Spleen (tissue), 11 donors: ENCODE data around the gene RNASE7. TPM values are rescaled to one million over a fixed set of nuclear protein-coding genes. Genes with fewer than 3 reads are reported as not detected.

Experiments used
- DNase-seq: peaks from one replicate; pipeline ENCODE4 v3.0.0-alpha.2; 2020
- H3K27ac ChIP-seq, 8 donors: fragments of 200-600 bp; sonication (generic) in 7 of 8; 1 replicate in 4 of 8; 2 replicates in 4 of 8; pipeline versions ENCODE4 v1.5.0 to v1.8.0; 2016 to 2021; ENCODE audit warnings: inconsistent platforms in 4 of 8, mild to moderate bottlenecking in 4 of 8, moderate library complexity in 1 of 8
- H3K27me3 ChIP-seq, 7 donors: fragments of 200-600 bp; sonication (generic) in 6 of 7; replicated peaks in 1 of 7; 1 replicate in 4 of 7; 2 replicates in 3 of 7; pipeline versions ENCODE4 v1.5.0 to v1.8.0; 2016 to 2021; ENCODE audit warnings: inconsistent platforms in 3 of 7, mild to moderate bottlenecking in 1 of 7
- H3K36me3 ChIP-seq, 6 donors: fragments of 200-600 bp; sonication (generic) in 5 of 6; 1 replicate in 4 of 6; 2 replicates in 2 of 6; pipeline versions ENCODE4 v1.5.0 to v1.8.0; 2016 to 2021; ENCODE audit warnings: inconsistent platforms in 2 of 6
- H3K4me1 ChIP-seq, 6 donors: fragments of 200-600 bp; sonication (generic) in 5 of 6; 1 replicate in 3 of 6; 2 replicates in 3 of 6; pipeline versions ENCODE4 v1.5.0 to v1.8.0; 2016 to 2021; ENCODE audit warnings: inconsistent platforms in 3 of 6
- H3K4me3 ChIP-seq, 8 donors: fragments of 200-600 bp; sonication (generic) in 7 of 8; 1 replicate in 4 of 8; 2 replicates in 4 of 8; pipeline versions ENCODE4 v1.5.0 to v1.8.0; 2016 to 2021; ENCODE audit warnings: inconsistent platforms in 4 of 8, mild to moderate bottlenecking in 4 of 8, moderate library complexity in 2 of 8
- H3K9me3 ChIP-seq, 8 donors: fragments of 200-600 bp; sonication (generic) in 7 of 8; 1 replicate in 4 of 8; 2 replicates in 4 of 8; pipeline versions ENCODE4 v1.5.0 to v1.8.0; 2016 to 2021; ENCODE audit warnings: inconsistent platforms in 4 of 8
- CTCF ChIP-seq, 11 experiments: fragments of 200-600 bp in 7 of 11; fragments of 450-650 bp in 4 of 11; sonication (generic) in 4 of 11; IDR thresholded peaks in 8 of 11; conservative IDR thresholded peaks in 3 of 11; 1 replicate in 7 of 11; 2 replicates in 4 of 11; pipeline versions ENCODE4 v1.4.0 to v1.8.0; 2016 to 2021; ENCODE audit warnings: antibody characterized with exemption in 11 of 11, inconsistent platforms in 4 of 11, mild to moderate bottlenecking in 1 of 11
- POLR2A ChIP-seq, 3 donors: fragments of 450-650 bp; IDR thresholded peaks; one replicate each; pipeline ENCODE4 v1.5.1; 2017; ENCODE audit warnings: antibody characterized with exemption in 3 of 3, mild to moderate bottlenecking in 1 of 3
- POLR2AphosphoS5 ChIP-seq, 3 donors: sonication (generic); formaldehyde crosslinking; IDR thresholded peaks; one replicate each; pipeline ENCODE4 v1.5.1; 2017; ENCODE audit warnings: antibody characterized with exemption in 3 of 3
- WGBS, 5 donors: extraction: QIAGEN DNeasy Blood & Tissue Kit in 3 of 5; methylation state at CpG; one replicate each; pipeline versions ENCODE4 v1.1.5 to v1.1.7; 2013 to 2018; 5-methylcytosine and 5-hydroxymethylcytosine counted together
- intact Hi-C: fragments of 100-400 bp; cut with DNase I; formaldehyde crosslinking; loops from one replicate; pipeline ENCODE4 v1.15.0; 2023; ENCODE audit warnings: low total_unique reads
- polyA plus RNA-seq, 3 donors: library from polyadenylated mRNA; stranded (reverse); fragments of 200-250 nt; gene quantifications; one replicate each; pipeline ENCODE4 v1.2.1, GENCODE V29; 2013
- total RNA-seq, 7 donors: library from RNA; depleted of rRNA in 3 of 7; stranded (reverse); fragments of >200 nt in 3 of 7; fragmentation: NEBNext Ultra II Directional in 4 of 7; extraction: Animal tissue kit (Norgen Biotek cat#: 25700) in 4 of 7; gene quantifications; one replicate each; pipeline versions ENCODE4 v1.1.0 to v1.2.1, GENCODE V29; 2016 to 2021
- donor health status: healthy with polysubstance abuse.
- donor health status: DM: no; HTN: no; CAD: no; lungs with moderate emphysema.
- donor health status: DM: no; HTN: no; CAD: no.
- donor health status: Bipolar disorder and iron deficiency.
- donor health status: healthy.
- donor health status: DM: no; HTN: no; CAD: no.
- donor health status: DM: yes; HTN: yes; CAD: no.

Gene RNASE7
- total and polyA plus RNA-seq, 10 donors = not detected

- WGBS, 5 donors = 85 to 93% (median 85%) methylated on average over 5 to 30 of the region's 30 CpGs
- no peak overlapping the region for H3K4me3 ChIP-seq
- H3K27me3 ChIP-seq = no peaks in the 10 kb centered on the region
- peak overlapping the region in 6 of 8 donors; percentile 20 to 51 (median 36) for H3K27ac ChIP-seq
- intact Hi-C loops = no loop called here
- no peaks in the 10 kb centered on the region for H3K9me3 ChIP-seq
- peaks cover 3 to 74% (median 43%) of the 10 kb centered on the region in 6 donors for H3K4me1 ChIP-seq
- TF ChIP-seq CTCF (IDR thresholded peaks at IDR 0.05 in 8 of 11, conservative IDR thresholded peaks at IDR 0.05 in 3 of 11) = no peak
- no peak for TF ChIP-seq POLR2A (IDR thresholded peaks at IDR 0.05)
- TF ChIP-seq POLR2AphosphoS5 (IDR thresholded peaks at IDR 0.05) = peak in 1 of 3 donors; percentile 45
- peaks cover 0 to 100% (median 35%) of the 10 kb centered on the region in 6 donors for H3K36me3 ChIP-seq
- DNase-seq = no peak
Measured at GRCh38 chr14:21081521-21082142, 39.5 kb downstream of the RNASE7 start.

GRCh38 chr14:21083565-21084325 lies 41.6 kb downstream of the RNASE7 start:
- no peak for TF ChIP-seq POLR2A (IDR thresholded peaks at IDR 0.05)
- peak in 2 of 3 donors; percentile 22 to 28 for TF ChIP-seq POLR2AphosphoS5 (IDR thresholded peaks at IDR 0.05)
- WGBS, 5 donors = 72 to 92% (median 84%) methylated on average over 3 to 11 of the region's 11 CpGs
- H3K36me3 ChIP-seq = peaks cover 0 to 100% (median 32%) of the 10 kb centered on the region in 6 donors
- intact Hi-C loops = no loop called here
- DNase-seq = no peak
- no peak overlapping the region for H3K4me3 ChIP-seq
- H3K9me3 ChIP-seq = no peaks in the 10 kb centered on the region
- H3K27ac ChIP-seq = peak overlapping the region in 6 of 8 donors; percentile 61 to 89 (median 78)
- H3K4me1 ChIP-seq = peaks cover 3 to 74% (median 43%) of the 10 kb centered on the region in 6 donors
- H3K27me3 ChIP-seq = no peaks in the 10 kb centered on the region

GRCh38 chr14:21084396-21084795 lies 42.2 kb downstream of the RNASE7 start:
- no peaks in the 10 kb centered on the region for H3K9me3 ChIP-seq
- 75 to 85% (median 79%) methylated on average over 2 of the region's 2 CpGs for WGBS, 5 donors
- peak overlapping the region in 7 of 8 donors; percentile 61 to 89 (median 76) for H3K27ac ChIP-seq
- peak overlapping the region in 1 of 8 donors; percentile 51 for H3K4me3 ChIP-seq
- peaks cover 3 to 69% (median 39%) of the 10 kb centered on the region in 6 donors for H3K4me1 ChIP-seq
- peaks cover 0 to 100% (median 26%) of the 10 kb centered on the region in 6 donors for H3K36me3 ChIP-seq
- TF ChIP-seq POLR2AphosphoS5 (IDR thresholded peaks at IDR 0.05) (no peak), CTCF (IDR thresholded peaks at IDR 0.05 in 8 of 11, conservative IDR thresholded peaks at IDR 0.05 in 3 of 11) (no peak), POLR2A (IDR thresholded peaks at IDR 0.05) (no peak)
- H3K27me3 ChIP-seq = no peaks in the 10 kb centered on the region
- no peak for DNase-seq
- intact Hi-C loops = no loop called here

- Histone ChIP-seq H3K4me1 (peaks cover 3 to 71% (median 39%) of the 10 kb centered on the region in 6 donors), H3K9me3 (no peaks in the 10 kb centered on the region), H3K36me3 (peaks cover 0 to 100% (median 25%) of the 10 kb centered on the region in 6 donors), H3K27ac (peak overlapping the region in 7 of 8 donors; percentile 61 to 89 (median 76)), H3K4me3 (peak overlapping the region in 3 of 8 donors; percentile 25 to 51 (median 28)), H3K27me3 (no peaks in the 10 kb centered on the region)
- DNase-seq = peak; percentile 86
- intact Hi-C loops = no loop called here
- TF ChIP-seq POLR2A (IDR thresholded peaks at IDR 0.05) = no peak
- peak; percentile 53 to 62 (median 54) for TF ChIP-seq POLR2AphosphoS5 (IDR thresholded peaks at IDR 0.05)
- TF ChIP-seq CTCF (IDR thresholded peaks at IDR 0.05 in 8 of 11, conservative IDR thresholded peaks at IDR 0.05 in 3 of 11) = no peak
- WGBS, 5 donors = 61 to 80% (median 64%) methylated on average over 17 of the region's 17 CpGs
Measured at GRCh38 chr14:21084998-21085853, 43.1 kb downstream of the RNASE7 start.
